A673 (cell line): ENCODE measurements around the gene MS4A8. TPM values are rescaled to one million over a fixed set of nuclear protein-coding genes. Genes with fewer than 3 reads are reported as not detected.

Source experiments
- BruUV-seq: library from RNA; stranded (reverse); fragments of 400-500 nt; replicated peaks from 2 replicates; lab custom pipeline; 2021; lab: Mats Ljungman, UMichigan
- CTCF ChIA-PET: fragments of 300-600 bp; sonication (Branson Sonifier 250); formaldehyde crosslinking; loops from one replicate; lab custom pipeline; 2022; ENCODE audit warnings: antibody characterized with exemption; lab: Charles Lee
- POLR2A ChIA-PET: fragments of 300-600 bp; sonication (Branson Sonifier 250); formaldehyde crosslinking; loops from one replicate; lab custom pipeline; 2022; ENCODE audit warnings: antibody characterized with exemption; ENCODE audit not compliant: low non-redundant PET; lab: Charles Lee
- DNase-seq: peaks from one replicate; pipeline ENCODE4 v3.0.0-alpha.2; 2015; ENCODE audit warnings: low spot score
- H3K27ac ChIP-seq: fragments of 200-600 bp; sonication (generic); 2 replicates; pipeline ENCODE4 v1.5.1; 2016; ENCODE audit warnings: mixed run types, low read depth, mild to moderate bottlenecking, mixed read lengths, antibody characterized with exemption, low read length; ENCODE audit not compliant: poor library complexity, severe bottlenecking
- H3K27me3 ChIP-seq: fragments of 200-600 bp; sonication (generic); replicated peaks from 2 replicates; pipeline ENCODE4 v1.6.1; 2017; ENCODE audit warnings: mixed run types, low read depth, mild to moderate bottlenecking, mixed read lengths, antibody characterized with exemption, low read length; ENCODE audit not compliant: insufficient read depth, poor library complexity
- H3K36me3 ChIP-seq: fragments of 200-600 bp; sonication (generic); 2 replicates; pipeline ENCODE4 v1.6.1; 2016; ENCODE audit warnings: mixed run types, mild to moderate bottlenecking, mixed read lengths, antibody characterized with exemption, low read length; ENCODE audit not compliant: insufficient read depth, poor library complexity, severe bottlenecking
- H3K4me1 ChIP-seq: fragments of 200-600 bp; sonication (generic); 2 replicates; pipeline ENCODE4 v1.6.1; 2017; ENCODE audit warnings: mixed run types, mild to moderate bottlenecking, mixed read lengths, antibody characterized with exemption, low read length; ENCODE audit not compliant: insufficient read depth, poor library complexity, severe bottlenecking
- H3K4me3 ChIP-seq: fragments of 200-600 bp; sonication (generic); 2 replicates; pipeline ENCODE4 v1.5.1; 2016; ENCODE audit warnings: low read depth, mixed run types, mild to moderate bottlenecking, mixed read lengths, low read length; ENCODE audit not compliant: poor library complexity, severe bottlenecking
- H3K9me3 ChIP-seq: fragments of 200-600 bp; sonication (generic); 2 replicates; pipeline ENCODE4 v1.6.1; 2016; ENCODE audit warnings: mixed run types, low read depth, mild to moderate bottlenecking, mixed read lengths, antibody characterized with exemption, low read length; ENCODE audit not compliant: poor library complexity, severe bottlenecking
- EZH2 ChIP-seq: fragments of 200-600 bp; sonication (generic); IDR thresholded peaks from 2 replicates; pipeline ENCODE4 v1.6.1; 2017; ENCODE audit warnings: borderline replicate concordance, low read depth, mild to moderate bottlenecking, mixed read lengths, antibody characterized with exemption, low read length; ENCODE audit not compliant: poor library complexity, severe bottlenecking
- intact Hi-C: fragments of 100-400 bp; cut with micrococcal nuclease; formaldehyde crosslinking; loops from one replicate; pipeline ENCODE4 v1.10.0; 2022; ENCODE audit not compliant: unreplicated experiment
- total RNA-seq: library from RNA; stranded (reverse); gene quantifications from 2 replicates; pipeline ENCODE4 v1.2.3, GENCODE V29; 2021
- TF ChIP-seq, protein P1 (sequence below): fragments of 300-800, 200-600 bp; sonication (generic); conservative IDR thresholded peaks from 2 replicates; pipeline ENCODE4 v1.5.1; 2017; ENCODE audit warnings: low read depth, mild to moderate bottlenecking, antibody characterized with exemption, low read length, moderate library complexity, mixed read lengths

MS4A8 gene
- total RNA-seq, 1 experiment from 2014 or later: 1.5 TPM

DNA sequence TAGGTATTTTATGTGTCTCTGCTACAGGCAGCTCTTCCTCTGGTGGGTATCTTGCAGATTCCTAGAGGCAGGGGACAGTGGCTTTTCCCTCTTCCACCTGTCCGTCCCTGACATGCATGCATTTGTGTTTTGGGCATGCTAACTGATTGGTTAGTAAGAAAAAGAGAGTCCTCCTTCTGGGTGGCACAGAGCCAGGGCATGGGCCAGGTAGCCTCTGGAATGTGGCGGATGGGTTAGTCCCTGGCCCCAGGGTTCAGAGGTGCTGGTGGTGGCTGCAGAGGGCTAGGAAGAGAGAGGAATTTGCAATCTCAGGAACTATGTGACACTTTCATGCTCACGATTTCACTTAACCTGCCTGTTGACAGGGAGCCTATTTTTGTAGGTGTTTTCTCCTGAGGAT lies 51.5 kb downstream of the MS4A8 start:
- DNase-seq: no peak
- H3K9me3 ChIP-seq: no peaks in the 10 kb centered on the region
- H3K36me3 ChIP-seq: no peaks in the 10 kb centered on the region
- peaks cover 18% of the 10 kb centered on the region for H3K27me3 ChIP-seq
- CTCF ChIA-PET: no interaction called here
- no peaks in the 10 kb centered on the region for H3K4me1 ChIP-seq
- BruUV-seq: no TSS peak
- H3K4me3 ChIP-seq: no peak overlapping the region
- H3K27ac ChIP-seq: no peak overlapping the region
- no peak for TF ChIP-seq EZH2
- intact Hi-C loops: no loop called here
- POLR2A ChIA-PET: no interaction called here

DNA sequence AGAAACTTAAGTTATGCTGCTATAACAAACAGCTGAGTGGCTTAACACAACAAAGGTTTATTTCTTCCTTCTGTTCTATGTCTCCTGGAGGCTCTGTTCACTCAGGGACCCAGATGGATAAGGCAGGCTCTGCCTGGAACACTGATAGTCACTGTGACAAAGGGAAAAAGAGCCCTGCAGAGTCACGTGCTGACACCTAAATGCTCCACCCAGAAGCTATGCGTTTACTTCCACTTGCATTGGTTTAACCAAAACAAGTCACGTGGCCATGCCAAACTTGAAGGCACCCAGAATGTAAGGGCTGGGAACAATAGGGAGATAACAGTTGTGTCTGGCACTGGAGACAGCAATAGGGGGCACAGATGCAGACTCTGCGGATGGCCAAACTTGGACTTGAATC lies 53.9 kb downstream of the MS4A8 start:
- peaks cover 24% of the 10 kb centered on the region for H3K27me3 ChIP-seq
- DNase-seq: no peak
- TF ChIP-seq EZH2: no peak
- TF ChIP-seq, protein P1, sequence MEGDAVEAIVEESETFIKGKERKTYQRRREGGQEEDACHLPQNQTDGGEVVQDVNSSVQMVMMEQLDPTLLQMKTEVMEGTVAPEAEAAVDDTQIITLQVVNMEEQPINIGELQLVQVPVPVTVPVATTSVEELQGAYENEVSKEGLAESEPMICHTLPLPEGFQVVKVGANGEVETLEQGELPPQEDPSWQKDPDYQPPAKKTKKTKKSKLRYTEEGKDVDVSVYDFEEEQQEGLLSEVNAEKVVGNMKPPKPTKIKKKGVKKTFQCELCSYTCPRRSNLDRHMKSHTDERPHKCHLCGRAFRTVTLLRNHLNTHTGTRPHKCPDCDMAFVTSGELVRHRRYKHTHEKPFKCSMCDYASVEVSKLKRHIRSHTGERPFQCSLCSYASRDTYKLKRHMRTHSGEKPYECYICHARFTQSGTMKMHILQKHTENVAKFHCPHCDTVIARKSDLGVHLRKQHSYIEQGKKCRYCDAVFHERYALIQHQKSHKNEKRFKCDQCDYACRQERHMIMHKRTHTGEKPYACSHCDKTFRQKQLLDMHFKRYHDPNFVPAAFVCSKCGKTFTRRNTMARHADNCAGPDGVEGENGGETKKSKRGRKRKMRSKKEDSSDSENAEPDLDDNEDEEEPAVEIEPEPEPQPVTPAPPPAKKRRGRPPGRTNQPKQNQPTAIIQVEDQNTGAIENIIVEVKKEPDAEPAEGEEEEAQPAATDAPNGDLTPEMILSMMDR: no peak
- no peaks in the 10 kb centered on the region for H3K4me1 ChIP-seq
- H3K9me3 ChIP-seq: no peaks in the 10 kb centered on the region
- intact Hi-C loops: no loop called here
- BruUV-seq: no TSS peak
- H3K27ac ChIP-seq: no peak overlapping the region
- ChIA-PET CTCF (no interaction called here), POLR2A (no interaction called here)
- H3K36me3 ChIP-seq: no peaks in the 10 kb centered on the region
- H3K4me3 ChIP-seq: no peak overlapping the region

DNA sequence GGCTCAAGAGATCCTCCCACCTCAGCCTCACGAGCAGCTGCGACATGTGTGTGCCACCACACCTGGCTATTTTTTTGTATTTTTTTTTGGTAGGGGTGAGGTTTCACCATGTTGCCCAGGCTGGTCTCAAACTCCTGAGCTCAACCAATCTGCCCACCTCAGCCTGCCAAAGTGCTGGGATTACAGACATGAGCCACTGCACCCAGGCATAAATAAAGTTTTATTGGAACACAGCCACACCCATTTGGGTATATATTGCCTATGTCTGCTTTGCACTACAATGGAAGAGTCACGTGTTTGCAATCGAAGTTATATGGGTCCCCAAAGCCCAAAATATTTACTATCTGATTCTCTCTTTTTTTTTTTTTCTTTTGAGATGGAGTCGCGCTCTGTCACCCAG lies 55.5 kb downstream of the MS4A8 start:
- Histone ChIP-seq H3K4me3 (no peak overlapping the region), H3K27me3 (peaks cover 29% of the 10 kb centered on the region), H3K9me3 (no peaks in the 10 kb centered on the region), H3K4me1 (no peaks in the 10 kb centered on the region), H3K36me3 (no peaks in the 10 kb centered on the region), H3K27ac (no peak overlapping the region)
- intact Hi-C loops: loop anchor here (5.0 kb wide), 1 partner anchor 53 kb away; no protein-coding TSS in a partner anchor
- DNase-seq: no peak
- ChIA-PET POLR2A (no interaction called here), CTCF (no interaction called here)
- BruUV-seq: no TSS peak
- TF ChIP-seq, protein P1: no peak
- TF ChIP-seq EZH2: no peak

DNA sequence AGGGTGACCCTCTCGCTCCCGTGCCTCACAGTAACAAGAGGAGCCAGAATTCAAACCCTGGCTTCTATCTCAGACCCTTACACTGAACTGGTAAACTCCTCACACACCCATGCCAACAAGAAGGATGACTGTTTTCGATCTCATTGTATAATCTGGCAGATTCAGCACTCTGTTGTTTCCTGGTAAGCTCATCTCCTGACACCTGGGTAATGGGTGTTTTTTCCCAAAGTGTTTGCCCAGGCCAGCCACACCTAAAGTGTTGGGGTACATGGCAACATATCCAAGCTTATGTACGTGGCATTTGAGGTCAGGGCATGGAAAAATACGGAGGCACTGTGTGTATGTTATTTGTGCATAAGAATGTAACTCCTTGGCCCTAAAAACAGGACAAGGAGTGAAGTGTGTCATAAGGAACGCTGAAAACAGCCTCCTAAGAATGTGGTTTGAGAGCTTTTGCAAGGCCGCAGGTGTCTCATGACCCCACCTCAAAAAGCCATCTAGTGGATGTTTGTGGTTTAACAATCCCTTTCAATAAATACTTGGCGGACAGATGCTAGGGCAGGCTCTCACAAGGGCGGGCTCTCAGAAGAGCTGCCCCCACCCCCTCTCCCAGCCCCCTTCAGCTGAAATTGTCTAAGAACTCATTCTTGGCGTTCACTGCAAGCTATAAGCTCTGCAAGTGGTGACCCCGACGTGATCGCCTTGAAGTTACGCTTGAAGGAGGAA lies 57.1 kb downstream of the MS4A8 start, which contains the start of gene MS4A15:
MS4A15 (plus strand) TSS at position 561 of the 726 bp plus-strand sequence. CDS start 6,867 bp downstream, outside the sequence.
- no peaks in the 10 kb centered on the region for H3K36me3 ChIP-seq
- POLR2A ChIA-PET: no interaction called here
- H3K27ac ChIP-seq: no peak within 1 kb of the TSS
- intact Hi-C loops: loop anchor here (5.0 kb wide), 1 partner anchor 54 kb away; no protein-coding TSS in a partner anchor
- no TSS peak for BruUV-seq
- TF ChIP-seq, protein P1: peak; percentile 64
- no peak for TF ChIP-seq EZH2
- no peaks in the 10 kb centered on the region for H3K4me1 ChIP-seq
- CTCF ChIA-PET: interaction anchor here (0.9 kb wide), 1 partner anchor 99 kb away, joined by 7 read pairs; no protein-coding TSS in a partner anchor
- H3K4me3 ChIP-seq: no peak within 1 kb of the TSS
- no peaks in the 10 kb centered on the region for H3K9me3 ChIP-seq
- peaks cover 20% of the 10 kb centered on the region for H3K27me3 ChIP-seq
- DNase-seq: peak; percentile 64
